HepG2 (cell line): ENCODE results near the gene SMIM10L1. TPM values are rescaled to one million over a fixed set of nuclear protein-coding genes. Genes with fewer than 3 reads are reported as not detected.
A peak's percentile ranks its signal among the peaks of the same experiment; 100 is the strongest.

Experiments
- ATAC-seq: fragments of 200-7000 bp; cut with Tn5 transposase; 3 replicates; pipeline ENCODE4 v1.9.1; 2020; ENCODE audit warnings: mild to moderate bottlenecking, moderate library complexity
- BruUV-seq: library from RNA; stranded (reverse); fragments of 400-500 nt; replicated peaks from 2 replicates; lab custom pipeline; 2021; lab: Mats Ljungman, UMichigan
- CTCF ChIA-PET: fragments of 300-600 bp; formaldehyde crosslinking; extraction: SDS; loops from one replicate; lab custom pipeline; 2021; ENCODE audit warnings: low total read pairs, inconsistent platforms, low intra/inter-chr PET ratio; lab: Yijun Ruan, JAX
- POLR2A ChIA-PET: fragments of 350-600 bp; sonication (Branson Sonifier 250); formaldehyde crosslinking; loops from one replicate; lab custom pipeline; 2020; ENCODE audit warnings: antibody characterized with exemption, inconsistent platforms; lab: Yijun Ruan, JAX
- DNase-seq: peaks from one replicate; pipeline ENCODE4 v3.0.0-alpha.2; 2015; ENCODE audit warnings: low spot score
- FAIRE-seq: peaks from 3 replicates; lab custom pipeline; 2011; peaks lifted over from hg19 to GRCh38; lab: Jason Lieb, UNC
- H2AFZ ChIP-seq: one replicate; pipeline ENCODE4 v1.6.1; 2011; ENCODE audit warnings: low read length, inconsistent platforms
- H3K27ac ChIP-seq: fragments of 300-600 bp; 3 replicates; pipeline ENCODE4 v1.8.0; 2011; ENCODE audit warnings: mixed run types, mild to moderate bottlenecking, mixed read lengths, low read length, inconsistent platforms; ENCODE audit not compliant: insufficient read depth; ENCODE audit errors: extremely low read length
- H3K27me3 ChIP-seq, 2 experiments: fragments of 200-600 bp in 1 of 2; 2 replicates in 1 of 2; 3 replicates in 1 of 2; pipeline versions ENCODE4 v1.6.0 to v1.8.0; 2011; ENCODE audit warnings: low read length in 2 of 2, mild to moderate bottlenecking in 2 of 2, moderate library complexity in 2 of 2, inconsistent platforms in 1 of 2; ENCODE audit not compliant: insufficient read depth in 2 of 2, control insufficient read depth in 1 of 2
- H3K36me3 ChIP-seq, 2 experiments: fragments of 200-600 bp in 1 of 2; replicated peaks in 1 of 2; 2 replicates in 1 of 2; 3 replicates in 1 of 2; pipeline versions ENCODE4 v1.5.1 to v1.8.0; 2011; ENCODE audit warnings: low read length in 2 of 2, inconsistent platforms in 1 of 2; ENCODE audit not compliant: insufficient read depth in 2 of 2, control insufficient read depth in 1 of 2
- H3K4me1 ChIP-seq: 2 replicates; pipeline ENCODE4 v1.5.1; 2012; ENCODE audit warnings: low read length, inconsistent platforms; ENCODE audit not compliant: insufficient read depth
- H3K4me2 ChIP-seq: 2 replicates; pipeline ENCODE4 v1.6.0; 2011; ENCODE audit warnings: low read depth, low read length, inconsistent platforms
- H3K4me3 ChIP-seq, 3 experiments: fragments of 200-600 bp in 1 of 3; sonication (generic), shearing (Covaris generic) in 1 of 3; replicated peaks in 1 of 3; 2 replicates each; pipeline ENCODE4 v1.5.1; 2011 to 2016; ENCODE audit warnings: low read length in 3 of 3, inconsistent platforms in 2 of 3, low read depth in 2 of 3, mild to moderate bottlenecking in 2 of 3, control low read depth in 1 of 3, mixed read lengths in 1 of 3; ENCODE audit not compliant: insufficient read depth in 1 of 3
- H3K79me2 ChIP-seq: one replicate; pipeline ENCODE4 v1.6.1; 2011; ENCODE audit warnings: low read length, inconsistent platforms; ENCODE audit not compliant: insufficient read depth
- H3K9ac ChIP-seq: 2 replicates; pipeline ENCODE4 v1.6.0; 2011; ENCODE audit warnings: mild to moderate bottlenecking, low read depth, low read length, inconsistent platforms; ENCODE audit not compliant: insufficient read depth
- H3K9me3 ChIP-seq: 2 replicates; pipeline ENCODE4 v1.5.1; 2012; ENCODE audit warnings: mild to moderate bottlenecking, low read length
- H4K20me1 ChIP-seq: 2 replicates; pipeline ENCODE4 v1.6.0; 2011; ENCODE audit warnings: inconsistent platforms, mild to moderate bottlenecking, low read length, moderate library complexity; ENCODE audit not compliant: insufficient read depth
- ATAD3A ChIP-seq: sonication (generic); formaldehyde crosslinking; IDR thresholded peaks from 2 replicates; pipeline ENCODE4 v1.4.0; 2020; ENCODE audit warnings: missing genetic modification reagents
- ATF4 ChIP-seq, 2 experiments: fragments of 450-650 bp in 1 of 2; sonication (generic) in 1 of 2; formaldehyde crosslinking; IDR thresholded peaks; 2 replicates each; pipeline versions ENCODE4 v1.5.0 to v1.8.0; 2020 to 2022; ENCODE audit warnings: mild to moderate bottlenecking in 1 of 2, missing genetic modification reagents in 1 of 2
- NPAS2 ChIP-seq: sonication (generic); formaldehyde crosslinking; IDR thresholded peaks from 2 replicates; pipeline ENCODE4 v1.8.0; 2022; ENCODE audit warnings: mild to moderate bottlenecking, missing genetic modification reagents, borderline replicate concordance
- SMARCC2 ChIP-seq: fragments of 450-650 bp; IDR thresholded peaks from 2 replicates; pipeline ENCODE4 v1.6.1; 2017; ENCODE audit warnings: antibody characterized with exemption, mild to moderate bottlenecking
- ZNF335 ChIP-seq: sonication (generic); formaldehyde crosslinking; IDR thresholded peaks from 2 replicates; pipeline ENCODE4 v1.4.0; 2020; ENCODE audit warnings: missing genetic modification reagents
- ZNF563 ChIP-seq: sonication (generic); formaldehyde crosslinking; IDR thresholded peaks from 2 replicates; pipeline ENCODE4 v1.8.0; 2022; ENCODE audit warnings: mild to moderate bottlenecking, moderate library complexity, missing genetic modification reagents
- ZNF800 ChIP-seq: sonication (generic); formaldehyde crosslinking; IDR thresholded peaks from 2 replicates; pipeline ENCODE4 v1.4.0; 2020; ENCODE audit warnings: missing genetic modification reagents
- WGBS: methylation state at CpG from one replicate; pipeline ENCODE4 v1.1.6; 2017; ENCODE audit warnings: low lambda C conversion rate; 5-methylcytosine and 5-hydroxymethylcytosine counted together
- in situ Hi-C: cut with HindIII; loops from 2 replicates; pipeline ENCODE4 v1.10.0; 2017; ENCODE audit warnings: low pct_unique_long_range_greater_than_20kb; ENCODE audit not compliant: extremely low pct_ligation_motif_present
- intact Hi-C: fragments of 100-400 bp; cut with micrococcal nuclease; formaldehyde crosslinking; loops from one replicate; pipeline ENCODE4 v1.10.0; 2022; ENCODE audit not compliant: unreplicated experiment
- polyA plus RNA-seq, 8 experiments: library from polyadenylated mRNA; depleted of rRNA in 3 of 8; stranded (reverse) in 7 of 8; unstranded in 1 of 8; fragments of >200 nt; fragmentation: Illumina TruSeq in 4 of 8; extraction: Trizol in 4 of 8; gene quantifications; 2 replicates each; pipeline versions ENCODE4 v1.2.1 to v1.2.3, GENCODE V29; 2011 to 2016; ENCODE audit warnings: low read depth in 4 of 8, missing spikeins in 1 of 8, mixed read lengths in 1 of 8; ENCODE audit not compliant: insufficient read depth in 1 of 8
- total RNA-seq, 5 experiments: library from RNA; depleted of rRNA; stranded (reverse); fragments of >200 nt; fragmentation: Illumina TruSeq; extraction: Trizol; gene quantifications; 2 replicates each; pipeline ENCODE4 v1.2.3, GENCODE V29; 2016; ENCODE audit warnings: low read depth in 1 of 5

The SMIM10L1 gene
- total and polyA plus RNA-seq, 2 of the 13 experiments (the other 11 are each of a cell fraction or from before 2014, with no cell fraction given) = 3.7 to 11.8 TPM

DNA sequence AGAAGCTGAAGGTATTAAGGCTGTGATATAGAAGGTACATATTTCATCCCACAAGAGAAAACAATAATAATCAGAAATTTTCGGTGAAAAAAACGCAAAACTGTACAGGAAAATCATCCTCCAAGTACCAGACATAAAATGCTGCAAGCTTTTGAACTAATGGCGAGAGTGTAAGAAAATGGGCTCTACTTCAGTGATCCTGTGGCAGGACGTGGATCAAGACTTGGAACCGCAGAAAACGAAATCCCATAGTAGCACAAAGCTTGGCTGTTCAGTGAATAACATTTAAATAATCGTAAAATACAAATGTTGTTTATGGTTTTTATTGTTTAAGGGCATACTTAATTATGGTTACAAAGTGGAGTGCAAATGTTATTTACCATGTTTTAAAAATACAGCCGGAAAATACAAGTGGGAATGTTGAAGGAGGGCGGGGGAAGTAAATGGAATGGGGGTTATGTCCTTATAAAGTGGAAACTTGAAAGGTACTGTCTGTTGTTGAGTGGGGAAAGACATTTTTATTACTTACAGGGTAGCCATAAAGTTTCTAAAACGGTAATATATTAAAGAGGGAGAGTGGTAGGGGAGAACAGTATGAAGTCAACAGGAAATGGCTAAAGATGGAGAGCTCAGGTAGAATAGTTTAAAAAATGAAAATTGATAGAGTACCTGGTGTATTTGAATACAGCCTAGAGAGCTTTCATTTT is 1.1 kb downstream of the SMIM10L1 start (continued):
- TF ChIP-seq NPAS2 = no peak
- no peak for TF ChIP-seq SMARCC2
- TF ChIP-seq ZNF800 = no peak
- TF ChIP-seq ATAD3A (CRISPR knock-in tag) = no peak
- TF ChIP-seq ZNF335 (CRISPR knock-in tag) = no peak

DNA sequence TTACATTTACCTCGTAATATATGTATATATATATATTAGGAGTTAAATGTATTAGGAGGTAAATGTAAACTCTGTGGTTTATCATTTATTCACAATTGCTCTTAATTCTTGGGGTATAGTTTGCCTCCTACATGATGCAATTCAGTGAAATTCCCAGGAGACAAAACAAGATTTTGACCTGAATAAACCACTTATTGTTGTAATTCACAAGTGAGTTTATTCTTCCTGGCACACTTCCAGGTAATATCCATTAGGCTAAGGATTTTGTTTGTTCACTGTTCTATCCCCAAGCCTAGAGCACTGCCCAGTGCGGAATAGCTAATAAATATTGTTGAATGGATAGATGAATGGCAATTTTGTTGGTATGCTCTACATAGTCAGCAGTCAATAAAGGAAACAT is 3.0 kb downstream of the SMIM10L1 start:
- H3K4me2 ChIP-seq = no peak overlapping the region
- H3K79me2 ChIP-seq = peaks cover 41% of the 10 kb centered on the region
- POLR2A ChIA-PET = no interaction called here
- ATAC-seq = no peak
- H3K27me3 ChIP-seq = no peaks in the 10 kb centered on the region; a peak in 1 of 5 replicates
- peaks cover 28% of the 10 kb centered on the region for H3K4me1 ChIP-seq
- no peak for FAIRE-seq
- DNase-seq = no peak
- H3K4me3 ChIP-seq = no peak overlapping the region
- H4K20me1 ChIP-seq = peaks cover 11% of the 10 kb centered on the region
- no peak overlapping the region for H2AFZ ChIP-seq
- no peaks in the 10 kb centered on the region for H3K9me3 ChIP-seq
- 100% methylated on average over 2 of the region's 2 CpGs for WGBS
- CTCF ChIA-PET = no interaction called here
- in situ Hi-C loops (no loop called here), intact Hi-C loops (no loop called here)
- H3K36me3 ChIP-seq = peaks cover 0 to 2% of the 10 kb centered on the region in 2 experiments; a peak in 3 of 5 replicates
- H3K27ac ChIP-seq = no peak overlapping the region
- H3K9ac ChIP-seq = no peak overlapping the region
- no TSS peak for BruUV-seq
- TF ChIP-seq ATF4 (CRISPR knock-in tag; IDR thresholded peaks at IDR 0.05) = peak in 1 of 2 experiments; percentile 50; a peak in 1 of 4 replicates
- no peak for TF ChIP-seq ZNF563 (CRISPR knock-in tag)
- TF ChIP-seq, all 625 proteins: peak for 1
